HepG2 (cell line): Measurements from ENCODE around the gene HYAL1. TPM values are rescaled to one million over a fixed set of nuclear protein-coding genes. Genes with fewer than 3 reads are reported as not detected.

Experiments
- AHR ChIP-seq: IDR thresholded peaks from 2 replicates; pipeline ENCODE4 v1.6.1; 2018; ENCODE audit warnings: missing genetic modification reagents, missing compliant biosample characterization
- BCL3 ChIP-seq: sonication (generic); formaldehyde crosslinking; IDR thresholded peaks from 2 replicates; pipeline ENCODE4 v1.5.1; 2020; ENCODE audit warnings: mild to moderate bottlenecking, missing genetic modification reagents, moderate library complexity
- FOSL2 ChIP-seq: sonication (generic); formaldehyde crosslinking; IDR thresholded peaks from 2 replicates; pipeline ENCODE4 v1.4.0; 2020; ENCODE audit warnings: missing genetic modification reagents
- FOXA3 ChIP-seq: IDR thresholded peaks from 2 replicates; pipeline ENCODE4 v1.6.1; 2016; ENCODE audit warnings: missing genetic modification reagents, missing compliant biosample characterization
- FOXK1 ChIP-seq: sonication (generic); formaldehyde crosslinking; IDR thresholded peaks from 2 replicates; pipeline ENCODE4 v1.4.0; 2020; ENCODE audit warnings: low read depth, missing genetic modification reagents, borderline replicate concordance
- IKZF4 ChIP-seq: sonication (generic); formaldehyde crosslinking; IDR thresholded peaks from 2 replicates; pipeline ENCODE4 v1.5.1; 2020; ENCODE audit warnings: borderline replicate concordance, mild to moderate bottlenecking, low read depth, missing genetic modification reagents; ENCODE audit errors: not compliant biosample characterization
- KDM5B ChIP-seq: sonication (generic); formaldehyde crosslinking; IDR thresholded peaks from 2 replicates; pipeline ENCODE4 v1.4.0; 2020; ENCODE audit warnings: missing genetic modification reagents, mild to moderate bottlenecking, borderline replicate concordance
- KLF6 ChIP-seq: IDR thresholded peaks from 2 replicates; pipeline ENCODE4 v1.8.0; 2016; ENCODE audit warnings: missing biosample characterization, missing genetic modification reagents
- MAF1 ChIP-seq: sonication (generic); formaldehyde crosslinking; IDR thresholded peaks from 2 replicates; pipeline ENCODE4 v1.5.0; 2020; ENCODE audit warnings: missing genetic modification reagents, borderline replicate concordance
- NFYC ChIP-seq: IDR thresholded peaks from 2 replicates; pipeline ENCODE4 v1.6.1; 2016; ENCODE audit warnings: missing genetic modification reagents, missing compliant biosample characterization
- NKX3-1 ChIP-seq: sonication (generic); formaldehyde crosslinking; IDR thresholded peaks from 2 replicates; pipeline ENCODE4 v1.5.0; 2020; ENCODE audit warnings: missing genetic modification reagents
- SALL1 ChIP-seq: sonication (generic); formaldehyde crosslinking; IDR thresholded peaks from 2 replicates; pipeline ENCODE4 v1.8.0; 2022; ENCODE audit warnings: mild to moderate bottlenecking, missing genetic modification reagents
- SIN3A ChIP-seq: IDR thresholded peaks from 2 replicates; pipeline ENCODE4 v1.6.1; 2011; ENCODE audit warnings: low read depth, mild to moderate bottlenecking, control low read depth, low read length, borderline replicate concordance
- SMARCE1 ChIP-seq: fragments of 450-650 bp; IDR thresholded peaks from 2 replicates; pipeline ENCODE4 v1.6.1; 2017; ENCODE audit warnings: borderline replicate concordance
- TAF1 ChIP-seq: sonication (generic); formaldehyde crosslinking; IDR thresholded peaks from 2 replicates; pipeline ENCODE4 v1.4.0; 2020; ENCODE audit warnings: missing genetic modification reagents
- TBL1XR1 ChIP-seq: fragments of 150-350 bp; IDR thresholded peaks from 2 replicates; pipeline ENCODE4 v1.6.1; 2014; ENCODE audit warnings: borderline replicate concordance, low read length; ENCODE audit not compliant: partially characterized antibody
- THAP11 ChIP-seq: IDR thresholded peaks from 2 replicates; pipeline ENCODE4 v1.6.1; 2016; ENCODE audit warnings: missing biosample characterization, missing genetic modification reagents
- XBP1 ChIP-seq: sonication (generic); formaldehyde crosslinking; IDR thresholded peaks from 2 replicates; pipeline ENCODE4 v1.5.0; 2020; ENCODE audit warnings: missing genetic modification reagents
- ZBTB46 ChIP-seq: sonication (generic); formaldehyde crosslinking; IDR thresholded peaks from 2 replicates; pipeline ENCODE4 v1.4.0; 2020; ENCODE audit warnings: mild to moderate bottlenecking, missing genetic modification reagents, borderline replicate concordance
- ZNF326 ChIP-seq: sonication (generic); formaldehyde crosslinking; IDR thresholded peaks from 2 replicates; pipeline ENCODE4 v1.4.0; 2020; ENCODE audit warnings: missing genetic modification reagents, borderline replicate concordance
- ZNF619 ChIP-seq: sonication (generic); formaldehyde crosslinking; IDR thresholded peaks from 2 replicates; pipeline ENCODE4 v1.4.0; 2020; ENCODE audit warnings: mild to moderate bottlenecking, missing genetic modification reagents
- ZSCAN9 ChIP-seq: IDR thresholded peaks from 2 replicates; pipeline ENCODE4 v1.6.1; 2016; ENCODE audit warnings: borderline replicate concordance
- polyA plus RNA-seq, 8 experiments: library from polyadenylated mRNA; depleted of rRNA in 3 of 8; stranded (reverse) in 7 of 8; unstranded in 1 of 8; fragments of >200 nt; fragmentation: Illumina TruSeq in 4 of 8; extraction: Trizol in 4 of 8; gene quantifications; 2 replicates each; pipeline versions ENCODE4 v1.2.1 to v1.2.3, GENCODE V29; 2011 to 2016; ENCODE audit warnings: low read depth in 4 of 8, missing spikeins in 1 of 8, mixed read lengths in 1 of 8; ENCODE audit not compliant: insufficient read depth in 1 of 8
- total RNA-seq, 5 experiments: library from RNA; depleted of rRNA; stranded (reverse); fragments of >200 nt; fragmentation: Illumina TruSeq; extraction: Trizol; gene quantifications; 2 replicates each; pipeline ENCODE4 v1.2.3, GENCODE V29; 2016; ENCODE audit warnings: low read depth in 1 of 5
- TF ChIP-seq, protein P1 (sequence below): sonication (generic); formaldehyde crosslinking; IDR thresholded peaks from 2 replicates; pipeline ENCODE4 v1.9.0; 2021; ENCODE audit warnings: missing genetic modification reagents, mild to moderate bottlenecking, borderline replicate concordance
- TF ChIP-seq, protein P2 (sequence below): sonication (generic); formaldehyde crosslinking; IDR thresholded peaks from 2 replicates; pipeline ENCODE4 v1.4.0; 2020; ENCODE audit warnings: missing genetic modification reagents, mild to moderate bottlenecking, borderline replicate concordance

The HYAL1 gene
- total and polyA plus RNA-seq, 2 of the 13 experiments (the other 11 are each of a cell fraction or from before 2014, with no cell fraction given): 76.5 to 193 TPM

GRCh38 chr3:50347187-50347813 is 43.9 kb upstream of the HYAL1 start (continued):
- TF ChIP-seq, protein P1, sequence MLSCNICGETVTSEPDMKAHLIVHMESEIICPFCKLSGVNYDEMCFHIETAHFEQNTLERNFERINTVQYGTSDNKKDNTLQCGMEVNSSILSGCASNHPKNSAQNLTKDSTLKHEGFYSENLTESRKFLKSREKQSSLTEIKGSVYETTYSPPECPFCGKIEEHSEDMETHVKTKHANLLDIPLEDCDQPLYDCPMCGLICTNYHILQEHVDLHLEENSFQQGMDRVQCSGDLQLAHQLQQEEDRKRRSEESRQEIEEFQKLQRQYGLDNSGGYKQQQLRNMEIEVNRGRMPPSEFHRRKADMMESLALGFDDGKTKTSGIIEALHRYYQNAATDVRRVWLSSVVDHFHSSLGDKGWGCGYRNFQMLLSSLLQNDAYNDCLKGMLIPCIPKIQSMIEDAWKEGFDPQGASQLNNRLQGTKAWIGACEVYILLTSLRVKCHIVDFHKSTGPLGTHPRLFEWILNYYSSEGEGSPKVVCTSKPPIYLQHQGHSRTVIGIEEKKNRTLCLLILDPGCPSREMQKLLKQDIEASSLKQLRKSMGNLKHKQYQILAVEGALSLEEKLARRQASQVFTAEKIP (CRISPR knock-in tag): no peak
- TF ChIP-seq TAF1 (no peak), TBL1XR1 (no peak), NFYC (CRISPR knock-in tag) (no peak), KLF6 (CRISPR knock-in tag) (no peak), ZSCAN9 (CRISPR knock-in tag) (no peak), ZNF326 (no peak), IKZF4 (CRISPR knock-in tag) (no peak), NKX3-1 (CRISPR knock-in tag) (no peak), KDM5B (no peak), ZNF619 (CRISPR knock-in tag) (no peak), FOSL2 (CRISPR knock-in tag) (peak; percentile 67), SALL1 (CRISPR knock-in tag) (no peak), FOXA3 (0 out of 2 replicates have a peak, but pooled peaks have one; percentile 28), FOXK1 (CRISPR knock-in tag) (no peak), BCL3 (CRISPR knock-in tag) (no peak), THAP11 (peak; percentile 51; the same call in 1 of the 2 replicates), ZBTB46 (CRISPR knock-in tag) (no peak), AHR (no peak), SMARCE1 (no peak), XBP1 (CRISPR knock-in tag) (no peak), MAF1 (no peak), SIN3A (no peak)
- TF ChIP-seq, protein P2, sequence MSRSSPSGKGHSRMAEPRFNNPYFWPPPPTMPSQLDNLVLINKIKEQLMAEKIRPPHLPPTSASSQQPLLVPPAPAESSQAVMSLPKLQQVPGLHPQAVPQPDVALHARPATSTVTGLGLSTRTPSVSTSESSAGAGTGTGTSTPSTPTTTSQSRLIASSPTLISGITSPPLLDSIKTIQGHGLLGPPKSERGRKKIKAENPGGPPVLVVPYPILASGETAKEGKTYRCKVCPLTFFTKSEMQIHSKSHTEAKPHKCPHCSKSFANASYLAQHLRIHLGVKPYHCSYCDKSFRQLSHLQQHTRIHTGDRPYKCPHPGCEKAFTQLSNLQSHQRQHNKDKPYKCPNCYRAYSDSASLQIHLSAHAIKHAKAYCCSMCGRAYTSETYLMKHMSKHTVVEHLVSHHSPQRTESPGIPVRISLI: peak; percentile 88
- TF ChIP-seq, all 625 proteins: peak for 12
